Neural cell (in vitro differentiated cells): ENCODE data around the gene INPP5D. TPM values are rescaled to one million over a fixed set of nuclear protein-coding genes. Genes with fewer than 3 reads are reported as not detected.

Source experiments
- H2AFZ ChIP-seq: fragments of 200-600, 300-800 bp; sonication (generic), shearing (Covaris generic); 2 replicates; pipeline ENCODE4 v1.6.0; 2014; ENCODE audit warnings: low read depth, mild to moderate bottlenecking, antibody characterized with exemption, low read length, moderate library complexity
- H3F3A ChIP-seq: fragments of 200-600 bp; shearing (Covaris generic); 2 replicates; pipeline ENCODE4 v1.6.1; 2016; ENCODE audit warnings: mild to moderate bottlenecking, moderate library complexity, mixed read lengths, antibody characterized with exemption, low read length; ENCODE audit not compliant: insufficient read depth, poor library complexity, severe bottlenecking
- H3K27ac ChIP-seq: fragments of 200-600, 300-800 bp; sonication (generic), shearing (Covaris generic); 2 replicates; pipeline ENCODE4 v1.5.1; 2014; ENCODE audit warnings: mild to moderate bottlenecking, low read length, moderate library complexity
- H3K27me3 ChIP-seq: fragments of 300-800, 200-600 bp; sonication (generic), shearing (Covaris generic); 2 replicates; pipeline ENCODE4 v1.6.0; 2014; ENCODE audit warnings: mild to moderate bottlenecking, low read depth, low read length, moderate library complexity; ENCODE audit not compliant: insufficient read depth
- H3K36me3 ChIP-seq: fragments of 300-800, 200-600 bp; sonication (generic), shearing (Covaris generic); 2 replicates; pipeline ENCODE4 v1.5.1; 2014; ENCODE audit warnings: mild to moderate bottlenecking, antibody characterized with exemption, low read length, moderate library complexity; ENCODE audit not compliant: insufficient read depth
- H3K4me2 ChIP-seq: fragments of 300-800, 200-600 bp; sonication (generic), shearing (Covaris generic); 2 replicates; pipeline ENCODE4 v1.6.0; 2014; ENCODE audit warnings: mild to moderate bottlenecking, low read length
- H3K4me3 ChIP-seq: fragments of 300-800, 200-600 bp; sonication (generic), shearing (Covaris generic); 2 replicates; pipeline ENCODE4 v1.5.1; 2014; ENCODE audit warnings: mild to moderate bottlenecking, low read length, moderate library complexity
- H3K79me2 ChIP-seq: fragments of 200-600 bp; shearing (Covaris generic); replicated peaks from 2 replicates; pipeline ENCODE4 v1.6.0; 2014; ENCODE audit warnings: mild to moderate bottlenecking, low read length, moderate library complexity; ENCODE audit not compliant: insufficient read depth
- H3K9ac ChIP-seq: fragments of 300-800, 200-600 bp; sonication (generic), shearing (Covaris generic); 2 replicates; pipeline ENCODE4 v1.6.1; 2016; ENCODE audit warnings: mild to moderate bottlenecking, low read length, mixed read lengths
- H3K9me2 ChIP-seq: fragments of 200-600 bp; shearing (Covaris generic); 2 replicates; pipeline ENCODE4 v1.6.1; 2016; ENCODE audit warnings: mild to moderate bottlenecking, low read length, mixed read lengths; ENCODE audit not compliant: insufficient read depth
- H3K9me3 ChIP-seq: fragments of 200-600, 300-800 bp; sonication (generic), shearing (Covaris generic); 2 replicates; pipeline ENCODE4 v1.6.1; 2016; ENCODE audit warnings: mild to moderate bottlenecking, mixed run types, low read length, moderate library complexity, mixed read lengths
- H4K20me1 ChIP-seq: fragments of 200-600 bp; shearing (Covaris generic); 2 replicates; pipeline ENCODE4 v1.6.1; 2016; ENCODE audit warnings: mild to moderate bottlenecking, mixed run types; ENCODE audit not compliant: insufficient read depth
- CTCF ChIP-seq: fragments of 450-650 bp; IDR thresholded peaks from 2 replicates; pipeline ENCODE4 v1.5.1; 2014; ENCODE audit warnings: antibody characterized with exemption, mild to moderate bottlenecking, moderate library complexity; ENCODE audit not compliant: poor library complexity, severe bottlenecking
- EP300 ChIP-seq: fragments of 450-650 bp; conservative IDR thresholded peaks from 2 replicates; pipeline ENCODE4 v1.6.1; 2014; ENCODE audit warnings: antibody characterized with exemption, mild to moderate bottlenecking, moderate library complexity; ENCODE audit not compliant: poor library complexity, severe bottlenecking
- EZH2 ChIP-seq: fragments of 200-600, 300-800 bp; shearing (Covaris generic), sonication (generic); IDR thresholded peaks from 2 replicates; pipeline ENCODE4 v1.6.1; 2014; ENCODE audit warnings: antibody characterized with exemption, low read length, borderline replicate concordance, mild to moderate bottlenecking; ENCODE audit not compliant: insufficient read depth, poor library complexity, severe bottlenecking
- MXI1 ChIP-seq: fragments of 450-650 bp; conservative IDR thresholded peaks from 2 replicates; pipeline ENCODE4 v1.6.1; 2014; ENCODE audit warnings: antibody characterized with exemption, mild to moderate bottlenecking; ENCODE audit not compliant: poor library complexity, severe bottlenecking
- POLR2AphosphoS5 ChIP-seq: IDR thresholded peaks from 2 replicates; pipeline ENCODE4 v1.6.1; 2012
- RAD21 ChIP-seq: fragments of 450-650 bp; conservative IDR thresholded peaks from 2 replicates; pipeline ENCODE4 v1.6.1; 2014; ENCODE audit warnings: antibody characterized with exemption, mild to moderate bottlenecking, moderate library complexity
- REST ChIP-seq: IDR thresholded peaks from 2 replicates; pipeline ENCODE4 v1.6.1; 2012; ENCODE audit warnings: borderline replicate concordance
- SMC3 ChIP-seq: fragments of 450-650 bp; conservative IDR thresholded peaks from 2 replicates; pipeline ENCODE4 v1.6.1; 2014; ENCODE audit warnings: antibody characterized with exemption, mild to moderate bottlenecking, moderate library complexity; ENCODE audit not compliant: poor library complexity
- TAF1 ChIP-seq: IDR thresholded peaks from 2 replicates; pipeline ENCODE4 v1.6.1; 2012; ENCODE audit warnings: low read depth
- polyA plus RNA-seq: library from polyadenylated mRNA; depleted of rRNA; stranded (reverse); fragments of >200 nt; gene quantifications from 2 replicates; pipeline ENCODE4 v1.2.3, GENCODE V29; 2014
- small RNA-seq, 3 experiments: library from RNA; depleted of rRNA; stranded (forward); fragments of <200 nt; gene quantifications; one replicate each; pipeline ENCODE3, GENCODE V24; 2012

Gene INPP5D
- polyA plus RNA-seq, 1 donor from 2014 or later: not detected

- no peak for TF ChIP-seq REST
- TF ChIP-seq POLR2AphosphoS5: no peak
- no peak for TF ChIP-seq MXI1
Observed at GRCh38 chr2:233255151-233255550, 195.0 kb downstream of the INPP5D start (continued).

GRCh38 chr2:233256048-233256447 is 195.9 kb downstream of the INPP5D start:
- Histone ChIP-seq H3K9me2 (no peaks in the 10 kb centered on the region), H2AFZ (no peak overlapping the region), H3K9me3 (no peaks in the 10 kb centered on the region), H4K20me1 (no peaks in the 10 kb centered on the region), H3K79me2 (peaks cover 6% of the 10 kb centered on the region), H3K4me3 (no peak overlapping the region), H3K27ac (no peak overlapping the region), H3F3A (no peaks in the 10 kb centered on the region), H3K4me2 (no peak overlapping the region), H3K27me3 (no peaks in the 10 kb centered on the region), H3K36me3 (no peaks in the 10 kb centered on the region), H3K9ac (no peak overlapping the region)
- TF ChIP-seq REST (no peak), POLR2AphosphoS5 (no peak), RAD21 (no peak), EP300 (no peak), MXI1 (no peak), EZH2 (no peak), CTCF (no peak), SMC3 (no peak), TAF1 (no peak)

Small RNA genes lying within 50 kb of the gene (small RNA-seq; reads per million reads assigned to genes)
- gene RN7SL32P: 0 reads per million in 3 experiments

Other genes with a start within 250 kb of the INPP5D start
- 0.68 and 4.2 TPM in 2 replicates for gene SNORC, start 190.1 kb upstream of the INPP5D start, polyA plus RNA-seq
- 5.2 and 5.7 TPM in 2 replicates for gene NGEF, start 47.1 kb upstream of the INPP5D start, polyA plus RNA-seq
- not detected in 2 replicates for gene NEU2, start 27.7 kb upstream of the INPP5D start, polyA plus RNA-seq
- gene ATG16L1, start 191.3 kb downstream of the INPP5D start, polyA plus RNA-seq: 67.6 and 100 TPM in 2 replicates
- gene SAG, start 247.5 kb downstream of the INPP5D start, polyA plus RNA-seq: 1.1 TPM in 1 of 2 replicates, not detected in the other